SK-N-SH (cell line): ENCODE measurements around the gene APPL1. TPM values are rescaled to one million over a fixed set of nuclear protein-coding genes. Genes with fewer than 3 reads are reported as not detected.

ENCODE experiments used
- CTCF ChIA-PET: fragments of 300-600, 350-600 bp; formaldehyde crosslinking; extraction: SDS; loops from one replicate; lab custom pipeline; 2021; lab: Yijun Ruan, JAX
- POLR2A ChIA-PET: fragments of 350-600 bp; sonication (Branson Sonifier 250); formaldehyde crosslinking; extraction: SDS; loops from one replicate; lab custom pipeline; 2020; ENCODE audit warnings: antibody characterized with exemption, inconsistent platforms; lab: Yijun Ruan, JAX
- DNase-seq: peaks from one replicate; pipeline ENCODE4 v3.0.0; 2012
- H2AFZ ChIP-seq: fragments of 200-600 bp; sonication (generic); 2 replicates; pipeline ENCODE4 v1.8.1; 2016; ENCODE audit warnings: antibody characterized with exemption, mild to moderate bottlenecking, low read depth
- H3F3A ChIP-seq: fragments of 200-600 bp; sonication (generic); replicated peaks from 2 replicates; pipeline ENCODE3; 2016; ENCODE audit warnings: antibody characterized with exemption, mild to moderate bottlenecking; ENCODE audit not compliant: insufficient read depth
- H3K27ac ChIP-seq, 2 experiments: fragments of 200-500 bp in 1 of 2; fragments of 200-600 bp in 1 of 2; sonication (Bioruptor generic) in 1 of 2; sonication (generic), shearing (Covaris generic) in 1 of 2; 2 replicates each; pipeline versions ENCODE4 v1.5.1 to v1.6.1; 2014 to 2016; ENCODE audit warnings: low read depth in 2 of 2, inconsistent platforms in 1 of 2, low read length in 1 of 2, mild to moderate bottlenecking in 1 of 2, mixed read lengths in 1 of 2
- H3K27me3 ChIP-seq: fragments of 200-600 bp; sonication (generic), shearing (Covaris generic); 2 replicates; pipeline ENCODE4 v1.6.1; 2016; ENCODE audit warnings: mixed run types; ENCODE audit not compliant: insufficient read depth
- H3K36me3 ChIP-seq, 2 experiments: fragments of 200-500 bp in 1 of 2; fragments of 200-600 bp in 1 of 2; sonication (Bioruptor generic) in 1 of 2; sonication (generic) in 1 of 2; replicated peaks in 1 of 2; 2 replicates each; pipeline versions ENCODE3 to v1.5.1; 2014 to 2016; ENCODE audit warnings: low read length in 1 of 2, mild to moderate bottlenecking in 1 of 2; ENCODE audit not compliant: insufficient read depth in 2 of 2, control insufficient read depth in 1 of 2
- H3K4me1 ChIP-seq, 2 experiments: fragments of 200-500 bp in 1 of 2; fragments of 200-600 bp in 1 of 2; sonication (Bioruptor generic) in 1 of 2; sonication (generic), shearing (Covaris generic) in 1 of 2; 2 replicates each; pipeline versions ENCODE4 v1.5.1 to v1.6.1; 2014 to 2016; ENCODE audit warnings: low read depth in 1 of 2, low read length in 1 of 2, mixed run types in 1 of 2; ENCODE audit not compliant: insufficient read depth in 2 of 2, control insufficient read depth in 1 of 2
- H3K4me2 ChIP-seq: fragments of 200-600 bp; sonication (generic), shearing (Covaris generic); 2 replicates; pipeline ENCODE4 v1.6.1; 2017; ENCODE audit warnings: mixed run types
- H3K4me3 ChIP-seq, 2 experiments: fragments of 200-500 bp in 1 of 2; fragments of 200-600 bp in 1 of 2; sonication (Bioruptor generic) in 1 of 2; sonication (generic), shearing (Covaris generic) in 1 of 2; 2 replicates each; pipeline versions ENCODE4 v1.5.1 to v1.8.1; 2014 to 2016; ENCODE audit warnings: low read depth in 2 of 2, inconsistent platforms in 1 of 2, low read length in 1 of 2, mild to moderate bottlenecking in 1 of 2, mixed read lengths in 1 of 2, moderate library complexity in 1 of 2
- H3K79me2 ChIP-seq: fragments of 200-600 bp; sonication (generic); 2 replicates; pipeline ENCODE4 v1.8.1; 2017; ENCODE audit warnings: mild to moderate bottlenecking; ENCODE audit not compliant: insufficient read depth
- H3K9ac ChIP-seq: fragments of 200-600 bp; sonication (generic); 2 replicates; pipeline ENCODE4 v1.6.1; 2017; ENCODE audit warnings: mixed run types
- H3K9me2 ChIP-seq: fragments of 200-600 bp; sonication (generic); 2 replicates; pipeline ENCODE4 v1.6.1; 2017; ENCODE audit warnings: mixed run types
- H3K9me3 ChIP-seq: fragments of 200-600 bp; sonication (generic); 2 replicates; pipeline ENCODE4 v1.6.1; 2017; ENCODE audit warnings: mixed run types, mild to moderate bottlenecking, moderate library complexity
- H4K20me1 ChIP-seq: fragments of 200-600 bp; sonication (generic); 2 replicates; pipeline ENCODE4 v1.6.1; 2017; ENCODE audit warnings: mild to moderate bottlenecking, mixed run types; ENCODE audit not compliant: insufficient read depth
- CHD2 ChIP-seq: fragments of 150-350 bp; IDR thresholded peaks from 2 replicates; pipeline ENCODE4 v1.6.1; 2018; ENCODE audit warnings: low read length; ENCODE audit not compliant: partially characterized antibody
- CTCF ChIP-seq: fragments of 200-600 bp; sonication (generic); IDR thresholded peaks from 2 replicates; pipeline ENCODE4 v1.6.1; 2017; ENCODE audit warnings: antibody characterized with exemption, mild to moderate bottlenecking, moderate library complexity
- FOXM1 ChIP-seq: IDR thresholded peaks from 2 replicates; pipeline ENCODE4 v1.4.0; 2012; ENCODE audit warnings: low read depth, mild to moderate bottlenecking
- GABPA ChIP-seq: IDR thresholded peaks from 2 replicates; pipeline ENCODE4 v1.4.0; 2012; ENCODE audit warnings: low read depth, mild to moderate bottlenecking
- NRF1 ChIP-seq: IDR thresholded peaks from 2 replicates; pipeline ENCODE4 v1.6.1; 2012; ENCODE audit warnings: low read depth, mild to moderate bottlenecking, low read length
- POLR2AphosphoS5 ChIP-seq: IDR thresholded peaks from 2 replicates; pipeline ENCODE4 v1.6.1; 2012; ENCODE audit warnings: low read depth, low read length
- RAD21 ChIP-seq: IDR thresholded peaks from 2 replicates; pipeline ENCODE4 v1.6.1; 2012; ENCODE audit warnings: mild to moderate bottlenecking, low read length
- RFX5 ChIP-seq: IDR thresholded peaks from 2 replicates; pipeline ENCODE4 v1.6.1; 2012; ENCODE audit warnings: mild to moderate bottlenecking, improper control_type of control experiment, low read length
- SIN3A ChIP-seq: IDR thresholded peaks from 2 replicates; pipeline ENCODE4 v1.6.1; 2012; ENCODE audit warnings: low read depth, mild to moderate bottlenecking, low read length, moderate library complexity, borderline replicate concordance
- SMC3 ChIP-seq: IDR thresholded peaks from 2 replicates; pipeline ENCODE4 v1.6.1; 2012; ENCODE audit warnings: low read depth, low read length, improper control_type of control experiment
- TEAD4 ChIP-seq: IDR thresholded peaks from 2 replicates; pipeline ENCODE4 v1.4.0; 2012; ENCODE audit warnings: mild to moderate bottlenecking, borderline replicate concordance; ENCODE audit not compliant: insufficient read depth
- WGBS: methylation state at CpG from one replicate; pipeline ENCODE4 v1.1.6; 2017; ENCODE audit warnings: low lambda C conversion rate; 5-methylcytosine and 5-hydroxymethylcytosine counted together
- polyA plus RNA-seq, 3 experiments: library from polyadenylated mRNA; depleted of rRNA; stranded (reverse); fragments of >200 nt; gene quantifications; 2 replicates each; pipeline ENCODE4 v1.2.3, GENCODE V29; 2012

The APPL1 gene
- polyA plus RNA-seq, 1 of the 3 experiments (the other 2 are of a cell fraction): 6.9 TPM

GRCh38 chr3:57227204-57227929 lies at the start of gene APPL1 (continued):
- peak; percentile 91 for TF ChIP-seq CHD2

GRCh38 chr3:57179580-57180410 lies 47.7 kb upstream of the APPL1 start:
- H3K9ac ChIP-seq: no peak overlapping the region
- H3K4me2 ChIP-seq: no peak overlapping the region
- no peaks in the 10 kb centered on the region for H3K36me3 ChIP-seq
- H3K4me3 ChIP-seq: no peak overlapping the region
- POLR2A ChIA-PET: no interaction called here
- no peaks in the 10 kb centered on the region for H3K27me3 ChIP-seq
- 77% methylated on average over 4 of the region's 5 CpGs for WGBS
- no peaks in the 10 kb centered on the region for H4K20me1 ChIP-seq
- CTCF ChIA-PET: interaction anchor here (0.8 to 2.9 kb wide), 12 partner anchors 10 to 673 kb away, joined by 3 to 32 read pairs (median 4); partner anchors contain the start of gene IL17RD
- H3K4me1 ChIP-seq: peaks cover 0 to 7% of the 10 kb centered on the region in 2 experiments; a peak in 2 of 4 replicates
- H3K27ac ChIP-seq: no peak overlapping the region
- TF ChIP-seq TEAD4 (no peak), RAD21 (peak; percentile 72), SMC3 (0 out of 2 replicates have a peak, but pooled peaks have one; percentile 24), CTCF (peak; percentile 50)
- H3K9me2 ChIP-seq: no peaks in the 10 kb centered on the region
- no peak overlapping the region for H2AFZ ChIP-seq
- no peaks in the 10 kb centered on the region for H3K9me3 ChIP-seq
- peak; percentile 47 for DNase-seq
- peaks cover 5% of the 10 kb centered on the region for H3F3A ChIP-seq
- no peaks in the 10 kb centered on the region for H3K79me2 ChIP-seq

GRCh38 chr3:57184526-57184925 lies 43.0 kb upstream of the APPL1 start:
- no peaks in the 10 kb centered on the region for H3K9me3 ChIP-seq
- ChIA-PET CTCF (interaction anchor here (1.0 to 1.2 kb wide), 3 partner anchors 9 to 84 kb away, joined by 3 to 4 read pairs (median 4); no protein-coding TSS in a partner anchor), POLR2A (no interaction called here)
- H3F3A ChIP-seq: peaks cover 5% of the 10 kb centered on the region
- no peak overlapping the region for H3K4me3 ChIP-seq
- H3K79me2 ChIP-seq: no peaks in the 10 kb centered on the region
- no peak overlapping the region for H3K9ac ChIP-seq
- peaks cover 0 to 7% of the 10 kb centered on the region in 2 experiments; a peak in 2 of 4 replicates for H3K4me1 ChIP-seq
- TF ChIP-seq POLR2AphosphoS5 (no peak), CHD2 (no peak), SIN3A (no peak), FOXM1 (no peak), NRF1 (no peak), GABPA (no peak), RFX5 (no peak)
- no peak overlapping the region for H2AFZ ChIP-seq
- peak; percentile 36 for DNase-seq
- no peaks in the 10 kb centered on the region for H3K9me2 ChIP-seq
- no peaks in the 10 kb centered on the region for H4K20me1 ChIP-seq
- H3K4me2 ChIP-seq: no peak overlapping the region
- H3K36me3 ChIP-seq: no peaks in the 10 kb centered on the region
- no peaks in the 10 kb centered on the region for H3K27me3 ChIP-seq
- WGBS: 54% methylated on average over 6 of the region's 6 CpGs
- no peak overlapping the region for H3K27ac ChIP-seq
